GM21737 (cell line): ENCODE results near the gene ADAMTSL2.

Source experiments
- ATAC-seq: cut with Tn5 transposase; IDR thresholded peaks from one replicate; pipeline ENCODE4 v1.9.1; 2021; ENCODE audit warnings: mild to moderate bottlenecking, moderate library complexity; ENCODE audit not compliant: unreplicated experiment

Gene ADAMTSL2

DNA sequence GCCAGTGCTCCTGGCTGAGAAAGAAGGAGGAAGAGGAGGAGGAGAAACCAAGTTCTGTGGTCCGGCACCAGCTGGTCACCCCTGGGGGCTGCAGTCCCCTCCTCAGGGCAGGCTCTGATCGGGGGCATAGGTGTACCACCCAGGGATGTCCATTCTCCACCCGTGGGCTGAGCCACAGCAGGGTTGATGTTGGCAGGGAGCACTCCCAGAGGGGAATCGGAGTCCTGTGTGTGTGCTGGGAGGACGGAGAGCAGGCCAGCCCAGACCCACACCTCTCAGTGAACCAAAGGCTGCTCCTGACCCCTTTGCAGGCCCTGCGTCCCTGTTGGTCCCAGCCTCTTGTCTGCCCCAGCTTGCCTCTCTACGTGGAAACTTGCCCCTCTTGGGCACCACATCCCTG, 4.6 kb upstream of the ADAMTSL2 start:
- ATAC-seq, result no peak

DNA sequence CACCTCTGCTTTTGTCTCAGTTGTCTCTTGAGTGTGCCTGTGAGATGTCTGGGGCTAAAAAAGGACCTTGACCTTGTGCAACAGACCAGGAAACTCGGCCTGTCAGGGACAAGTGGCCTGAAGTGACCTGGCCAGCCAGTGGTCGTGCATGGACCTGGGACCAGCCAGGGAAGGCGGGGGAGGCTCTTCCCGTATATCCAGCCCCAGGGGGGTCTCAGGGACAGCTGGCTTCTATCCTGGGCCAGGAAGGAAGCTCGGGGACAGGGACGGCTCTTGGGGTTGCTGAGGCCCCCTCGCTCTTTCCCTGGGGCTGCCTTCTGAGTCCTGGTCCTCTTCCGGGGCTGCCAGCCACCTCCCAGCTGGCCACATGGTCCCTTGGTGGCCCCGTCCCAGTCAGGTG, 3.2 kb upstream of the ADAMTSL2 start:
- no peak for ATAC-seq

DNA sequence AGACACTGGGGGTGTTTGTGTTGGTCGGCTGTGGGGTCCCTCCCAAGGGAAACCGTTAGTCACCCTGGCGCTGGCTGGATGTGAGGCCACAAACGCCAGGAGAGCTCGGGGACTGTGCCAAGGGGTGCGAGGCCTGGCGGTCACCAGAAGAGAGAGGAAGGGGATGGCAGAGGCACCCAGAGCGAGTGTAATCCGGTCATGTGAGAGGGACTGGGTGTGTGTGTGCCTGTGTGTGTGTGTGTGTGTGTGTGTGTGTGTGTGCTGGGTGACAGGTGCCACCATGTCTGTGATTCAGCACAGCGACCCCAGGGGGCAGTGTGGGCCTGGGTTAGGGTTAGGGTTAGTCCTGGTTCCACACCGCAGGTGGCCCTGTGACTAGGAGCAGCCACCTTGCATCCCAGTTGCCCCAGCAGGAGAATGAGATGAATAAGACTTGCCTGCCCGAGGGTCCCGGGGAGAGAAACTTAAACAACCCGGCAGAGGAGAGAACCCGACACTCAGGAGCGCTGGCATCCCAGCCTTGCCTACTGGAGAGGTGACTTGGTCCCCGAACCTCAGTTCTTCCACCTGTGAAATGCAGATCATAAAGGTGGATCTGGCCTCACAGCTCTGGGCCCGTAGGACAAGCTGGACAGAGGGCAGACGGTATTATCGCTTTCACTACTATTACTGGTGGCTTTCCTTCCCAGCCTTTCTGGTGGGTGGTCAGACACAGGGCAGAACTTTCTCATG, 1.4 kb upstream of the ADAMTSL2 start:
- no peak for ATAC-seq

DNA sequence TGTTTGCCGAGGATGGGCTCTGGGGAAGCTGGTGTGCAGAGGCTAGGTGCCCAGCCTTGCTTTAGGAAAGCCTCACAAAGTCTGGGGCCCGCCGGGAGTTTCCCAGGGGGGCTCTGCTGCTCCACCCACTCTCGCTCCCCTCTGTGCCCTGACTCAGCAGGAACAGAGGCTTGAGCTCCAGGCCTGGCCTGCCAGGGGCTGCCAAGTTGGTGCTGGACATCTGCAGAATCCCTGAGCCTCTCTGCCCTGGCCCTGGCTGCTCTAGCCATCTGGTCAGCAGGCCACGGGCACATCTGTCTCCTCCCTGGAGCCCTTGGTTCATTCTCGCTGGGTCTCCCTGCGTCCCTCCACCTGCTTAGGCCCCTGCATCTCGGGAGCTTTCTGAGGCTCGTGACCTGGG, 647 bp upstream of the ADAMTSL2 start:
- ATAC-seq, result no peak

DNA sequence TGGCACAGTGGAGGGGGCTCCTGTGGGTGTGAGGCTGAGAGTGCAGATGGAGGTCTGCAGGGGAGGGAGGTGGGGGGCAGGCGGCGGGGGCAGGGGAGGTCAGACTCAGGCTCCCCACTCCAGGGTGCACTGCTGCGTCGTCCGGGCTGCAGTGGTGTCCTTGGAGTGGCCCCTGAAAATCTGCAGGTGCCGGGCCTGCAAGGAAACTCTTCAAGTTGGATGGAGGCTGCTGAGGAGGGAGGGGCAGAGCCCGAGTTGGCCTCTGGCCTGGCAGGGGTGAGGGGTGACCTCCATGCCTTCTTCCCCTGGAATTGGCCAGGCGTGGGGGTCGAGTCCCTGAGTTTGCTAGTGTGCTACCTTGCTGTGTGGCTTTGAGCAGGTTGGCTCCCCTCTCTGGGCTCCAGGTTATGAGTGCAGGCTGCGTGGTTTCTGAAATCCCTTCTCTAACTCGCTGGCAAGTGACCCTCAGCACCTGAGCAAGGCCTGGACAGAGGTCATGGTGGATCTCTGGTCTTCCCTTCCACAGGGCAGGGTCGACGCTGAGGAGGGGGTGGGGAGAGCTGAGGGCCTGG, 888 bp downstream of the ADAMTSL2 start:
- no peak for ATAC-seq

DNA sequence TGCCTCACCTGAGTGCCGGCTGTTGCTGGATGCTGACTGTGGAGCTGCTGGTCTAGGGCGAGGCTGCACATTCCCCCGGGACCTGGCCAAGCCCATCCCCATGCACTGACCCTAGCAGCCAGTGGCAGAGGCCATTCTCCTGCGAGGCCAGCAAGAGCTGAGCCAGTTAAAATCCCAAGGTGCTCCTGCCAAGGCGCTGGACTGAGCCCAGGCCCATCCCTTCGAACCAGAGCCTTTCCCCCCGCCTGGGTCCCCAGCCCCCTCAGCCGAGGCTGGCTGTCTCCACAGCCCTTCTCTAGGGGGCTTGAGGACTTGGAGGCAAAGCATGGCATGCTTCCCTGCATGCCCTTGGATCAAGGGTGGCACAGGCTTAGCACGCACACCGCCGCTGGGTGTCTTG, 1.6 kb downstream of the ADAMTSL2 start:
- ATAC-seq, result no peak

DNA sequence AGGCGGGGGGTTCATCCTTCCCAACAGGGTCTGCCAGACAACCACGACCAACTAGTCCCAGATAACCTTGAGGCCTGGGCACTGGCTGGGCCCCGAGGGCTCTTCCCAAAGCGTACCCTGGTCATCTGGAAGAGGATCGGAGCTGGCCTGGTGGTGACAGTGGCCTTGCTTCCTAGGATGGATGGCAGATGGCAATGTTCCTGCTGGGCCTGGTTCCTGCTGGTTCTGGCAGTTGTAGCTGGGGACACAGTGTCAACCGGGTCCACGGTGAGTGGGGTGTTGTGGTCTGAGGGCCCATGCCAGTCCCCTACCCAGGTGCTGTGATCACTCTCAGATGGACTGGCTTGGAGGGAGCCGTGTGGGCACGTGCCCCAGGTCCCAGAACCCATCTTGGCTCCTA, 2.0 kb downstream of the ADAMTSL2 start:
- ATAC-seq, result no peak

DNA sequence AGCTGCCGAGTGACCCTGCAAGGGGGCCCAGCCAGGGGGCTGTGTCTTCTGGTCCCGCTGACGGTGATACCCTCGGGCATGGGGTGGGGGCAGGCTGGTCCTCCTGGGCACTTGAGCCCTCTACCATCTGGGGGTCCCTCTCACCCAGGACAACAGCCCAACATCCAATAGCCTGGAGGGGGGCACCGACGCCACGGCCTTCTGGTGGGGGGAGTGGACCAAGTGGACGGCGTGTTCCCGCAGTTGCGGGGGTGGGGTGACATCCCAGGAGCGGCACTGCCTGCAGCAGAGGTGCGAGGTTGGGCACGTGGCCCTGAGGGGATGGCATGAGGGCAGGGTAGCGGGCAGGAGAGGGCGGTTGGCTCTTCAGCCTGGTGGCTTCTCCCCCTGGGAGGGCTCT, 2.8 kb downstream of the ADAMTSL2 start:
- ATAC-seq, result no peak

DNA sequence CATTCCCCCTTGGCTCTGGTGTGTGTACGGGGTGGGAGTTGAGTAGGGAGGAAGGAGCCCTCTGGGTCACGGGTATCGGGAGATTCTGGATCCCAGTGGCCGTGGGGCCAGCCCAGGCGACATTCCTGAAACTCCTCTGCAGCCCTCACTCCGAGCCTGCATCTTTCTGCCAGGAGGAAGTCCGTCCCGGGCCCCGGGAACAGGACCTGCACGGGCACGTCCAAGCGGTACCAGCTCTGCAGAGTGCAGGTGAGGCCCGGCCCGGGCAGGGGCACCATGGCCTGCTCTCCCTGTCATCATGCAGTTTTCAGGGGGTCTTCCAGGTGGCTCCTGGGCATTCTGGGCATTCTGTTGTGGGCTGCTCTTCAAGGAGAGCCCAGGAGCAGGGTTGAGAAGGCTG, 3.7 kb downstream of the ADAMTSL2 start:
- ATAC-seq, result no peak

DNA sequence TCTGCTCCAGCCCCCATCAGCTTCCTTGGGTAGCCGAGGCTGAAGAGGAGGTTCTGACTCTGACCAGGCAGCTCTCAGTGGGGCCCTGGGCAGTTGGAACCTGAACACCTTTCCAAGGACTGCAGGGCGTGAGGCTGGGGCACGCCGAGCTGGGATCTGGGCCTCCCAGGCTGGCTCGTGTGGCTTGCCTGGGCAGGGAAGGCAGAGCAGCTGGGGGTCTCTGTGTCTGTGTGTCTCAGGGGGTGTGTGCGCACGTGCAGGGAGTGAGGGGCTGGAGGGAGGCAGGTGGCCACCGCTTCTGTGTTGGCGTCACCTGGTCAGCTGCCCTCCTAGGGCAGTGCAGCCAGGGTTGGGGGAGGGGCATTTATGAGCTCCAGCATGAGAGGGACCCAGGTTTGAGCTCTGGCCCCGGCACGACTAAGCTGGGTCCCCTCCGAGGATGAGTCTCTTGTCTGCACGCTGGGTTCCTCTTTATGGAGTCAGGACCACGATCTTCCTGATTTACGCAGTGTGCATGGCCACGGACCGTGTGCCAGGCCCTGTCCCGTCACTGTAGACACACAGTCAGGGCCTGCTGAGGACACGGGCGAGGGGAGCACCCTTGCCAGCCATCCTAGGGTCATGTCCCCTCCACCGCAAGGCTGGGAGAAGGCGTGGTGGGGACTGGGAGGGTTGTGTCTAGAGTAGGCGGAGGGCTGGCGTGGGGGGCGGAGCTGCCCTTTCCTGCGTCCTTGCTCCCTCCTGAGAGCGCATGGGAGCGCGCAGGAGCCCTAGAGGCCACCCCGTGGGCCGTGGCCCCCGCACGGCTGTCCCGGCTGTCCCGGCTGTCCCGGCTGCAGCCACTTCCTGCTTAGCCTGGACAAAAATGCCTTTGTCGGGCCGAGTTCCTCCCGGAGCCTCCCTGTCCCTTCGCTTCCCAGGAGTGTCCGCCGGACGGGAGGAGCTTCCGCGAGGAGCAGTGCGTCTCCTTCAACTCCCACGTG, 4.6 kb downstream of the ADAMTSL2 start:
- no peak for ATAC-seq

DNA sequence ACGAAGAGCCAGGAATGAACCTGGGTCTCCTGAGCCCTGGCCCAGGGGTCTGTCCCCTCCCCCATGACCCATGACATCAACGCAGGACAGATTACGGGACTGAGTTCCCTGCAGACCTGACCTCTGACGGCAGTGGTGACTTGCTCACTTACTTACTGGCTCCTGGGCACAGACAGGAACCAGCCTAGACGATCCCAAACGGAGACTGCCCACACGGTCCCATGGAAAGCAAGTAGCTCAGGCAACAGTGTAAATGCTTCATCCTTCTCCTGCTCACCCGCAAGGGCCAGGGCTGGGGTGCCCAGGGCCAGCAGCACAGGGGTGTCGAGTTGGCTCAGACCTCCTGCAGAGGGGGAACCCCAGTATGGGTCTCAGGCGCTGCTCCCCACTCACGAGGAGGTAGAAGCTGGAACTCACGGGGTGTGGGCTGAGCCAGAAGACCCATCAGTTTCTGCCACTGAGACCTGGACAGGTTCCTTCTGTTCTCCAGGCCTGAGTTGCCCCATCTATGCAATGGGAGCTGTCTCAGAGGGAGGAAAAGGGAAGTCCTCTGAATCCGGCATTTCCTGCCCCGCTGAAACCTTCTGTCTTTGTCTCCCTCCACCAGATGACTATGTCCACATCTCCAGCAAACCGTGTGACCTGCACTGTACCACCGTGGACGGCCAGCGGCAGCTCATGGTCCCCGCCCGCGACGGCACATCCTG, 5.6 kb downstream of the ADAMTSL2 start:
- no peak for ATAC-seq

DNA sequence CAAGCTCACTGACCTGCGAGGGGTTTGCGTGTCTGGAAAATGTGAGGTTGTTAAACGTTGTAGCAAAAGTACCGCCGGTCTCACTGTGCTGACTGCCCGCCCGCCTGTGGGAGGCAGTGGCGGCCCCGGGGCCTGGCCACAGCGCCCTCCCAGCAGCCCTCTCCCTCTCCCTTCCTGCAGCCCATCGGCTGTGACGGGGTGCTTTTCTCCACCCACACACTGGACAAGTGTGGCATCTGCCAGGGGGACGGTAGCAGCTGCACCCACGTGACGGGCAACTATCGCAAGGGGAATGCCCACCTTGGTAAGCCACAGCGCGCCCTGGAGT, 6.2 kb downstream of the ADAMTSL2 start:
- no peak for ATAC-seq

DNA sequence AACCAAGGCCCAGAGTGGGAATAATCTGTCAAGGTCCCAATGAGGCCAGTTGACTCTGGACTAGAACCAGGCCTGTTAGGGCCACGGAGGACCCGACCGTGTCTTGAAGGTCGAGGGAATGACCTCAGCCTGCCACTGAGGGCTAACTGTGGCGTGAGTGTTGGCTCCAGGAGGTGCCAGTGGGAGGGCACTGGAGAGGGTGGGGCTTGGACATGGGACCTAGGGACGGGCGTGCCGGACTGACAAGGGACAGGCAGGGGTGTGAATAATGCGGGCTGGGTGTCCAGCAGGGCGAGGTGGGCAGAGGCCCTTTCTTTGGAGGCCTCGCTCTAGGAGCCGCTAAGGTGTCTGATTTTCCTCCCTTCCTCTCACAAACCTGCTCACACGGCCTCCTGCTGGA, 7.5 kb downstream of the ADAMTSL2 start:
- ATAC-seq, result no peak

DNA sequence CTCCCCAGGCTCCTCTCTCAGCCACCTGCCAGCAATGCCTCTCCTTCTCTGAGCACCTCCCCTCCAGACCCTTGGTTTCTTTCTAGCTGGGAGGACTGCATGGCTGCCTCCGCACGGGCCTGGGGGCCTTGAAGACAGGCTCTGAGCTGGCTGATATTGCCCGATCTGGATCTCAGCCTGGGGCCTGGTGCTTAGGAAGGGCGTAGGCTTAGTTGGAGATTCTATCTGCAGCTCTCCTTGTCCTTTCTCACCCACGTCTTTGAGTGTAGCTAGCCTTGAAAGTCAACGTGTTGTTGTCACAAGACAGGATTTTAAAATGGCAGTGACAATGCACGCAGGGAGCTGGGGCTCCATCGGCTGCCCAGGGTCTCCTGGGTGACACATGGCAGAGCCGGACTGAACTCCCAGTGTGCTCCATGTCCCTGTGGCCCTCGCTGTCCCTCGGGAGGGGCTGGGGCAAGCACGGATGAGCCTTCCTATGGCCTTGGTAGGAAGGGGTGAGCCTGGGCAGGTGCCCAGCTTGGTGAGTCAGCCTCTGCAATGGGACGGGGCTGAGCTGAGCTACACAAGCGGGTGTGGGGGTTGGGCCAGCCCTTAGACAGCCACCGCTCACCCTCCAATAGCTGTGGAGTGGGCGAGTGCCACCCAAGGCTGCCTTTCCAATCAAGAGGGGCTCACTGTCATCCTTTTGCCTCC, 9.4 kb downstream of the ADAMTSL2 start:
- no peak for ATAC-seq

DNA sequence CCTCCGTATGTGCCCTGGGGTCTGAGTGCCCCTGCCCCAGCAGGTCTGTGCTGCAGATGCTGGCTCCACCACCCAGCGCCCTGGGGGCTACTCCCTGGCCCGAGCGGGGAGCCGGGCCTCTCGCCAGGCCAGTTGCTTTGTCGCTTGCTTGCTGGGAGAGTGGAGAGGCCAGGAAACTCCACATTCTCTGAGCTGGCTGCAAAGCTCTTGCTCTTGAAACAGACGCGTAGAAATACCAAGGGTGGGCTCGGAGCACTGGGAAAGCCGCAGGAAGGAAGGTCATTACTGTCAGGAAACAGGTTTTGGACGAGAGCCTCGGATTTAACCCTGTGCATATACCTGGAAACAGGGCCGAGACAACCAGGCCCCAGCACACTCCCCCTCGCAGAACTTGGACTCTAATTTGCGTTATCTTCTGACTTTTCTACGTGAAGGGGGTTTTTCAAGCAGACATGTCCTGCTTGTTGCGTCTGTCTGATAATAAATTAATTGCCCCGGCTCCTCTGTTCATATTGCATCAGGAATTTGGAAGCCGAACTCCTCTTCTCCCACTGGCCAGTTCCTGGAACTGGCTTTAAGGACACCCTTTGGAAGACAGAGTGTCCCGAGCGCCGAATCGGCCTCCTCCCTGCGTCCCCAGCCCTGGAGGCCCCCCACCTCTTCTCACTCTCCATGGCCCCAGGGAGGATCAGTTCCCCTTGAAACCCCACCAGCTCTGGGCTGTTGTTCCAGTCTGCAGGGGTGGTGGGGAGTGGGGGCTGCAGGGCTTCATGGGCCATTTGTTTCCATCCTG, 11.2 kb downstream of the ADAMTSL2 start:
- ATAC-seq, result no peak

DNA sequence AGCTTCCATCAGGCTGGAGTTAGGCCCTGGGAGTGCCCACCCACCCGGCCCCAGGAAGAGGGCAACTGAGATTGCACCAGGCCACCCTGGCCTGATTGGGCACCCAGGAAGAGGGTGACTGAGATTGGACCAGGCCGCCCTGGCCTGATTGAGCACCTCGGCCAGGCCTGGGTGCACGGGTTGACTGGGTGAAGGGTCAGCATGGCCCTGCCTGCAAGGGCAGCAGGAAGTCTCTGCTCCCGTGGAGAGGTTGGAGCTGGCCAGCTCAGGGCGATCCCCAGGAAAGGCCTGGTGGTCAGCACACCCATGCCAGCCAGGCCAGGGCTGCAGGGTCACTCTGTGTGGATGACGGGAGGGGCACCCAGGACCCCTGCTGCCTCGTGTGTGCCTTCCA, 11.8 kb downstream of the ADAMTSL2 start:
- ATAC-seq, result no peak

DNA sequence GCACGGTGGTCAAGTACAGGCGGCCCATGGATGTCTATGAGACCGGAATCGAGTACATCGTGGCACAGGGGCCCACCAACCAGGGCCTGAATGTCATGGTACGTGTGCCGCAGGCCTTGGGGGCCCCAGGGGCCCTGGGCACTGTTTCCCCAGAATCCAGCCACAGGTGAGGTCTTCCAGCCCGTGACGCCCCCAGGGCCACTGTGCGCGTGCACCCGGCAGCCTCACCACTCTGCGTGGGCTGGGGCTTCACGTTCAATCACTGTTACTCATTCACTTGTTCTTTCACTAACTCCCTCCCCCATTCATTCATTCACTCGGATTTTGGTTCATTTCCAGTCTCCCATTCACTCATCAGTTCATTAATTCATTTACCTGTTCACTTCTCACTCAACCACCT, 12.6 kb downstream of the ADAMTSL2 start:
- ATAC-seq, result no peak

DNA sequence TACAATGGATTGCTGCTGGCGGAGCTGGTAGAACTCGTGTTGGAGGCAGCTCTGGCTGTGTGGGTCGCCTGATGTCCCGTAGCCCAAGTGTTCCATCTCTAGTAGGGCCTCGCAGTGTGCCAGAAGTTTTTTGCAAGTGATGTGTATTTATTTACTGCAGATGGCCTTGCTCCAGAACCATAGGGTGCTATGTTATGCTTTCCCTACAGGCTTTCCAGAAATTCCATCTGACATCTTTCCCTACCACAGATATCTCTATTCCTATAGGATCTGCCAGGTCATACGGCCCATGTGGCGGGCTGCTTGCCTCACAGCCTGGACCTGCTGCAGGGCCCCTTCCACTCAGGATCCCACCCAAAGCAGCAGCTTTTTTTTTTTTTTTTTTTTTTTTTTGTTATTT, 16.9 kb downstream of the ADAMTSL2 start:
- ATAC-seq, result no peak

DNA sequence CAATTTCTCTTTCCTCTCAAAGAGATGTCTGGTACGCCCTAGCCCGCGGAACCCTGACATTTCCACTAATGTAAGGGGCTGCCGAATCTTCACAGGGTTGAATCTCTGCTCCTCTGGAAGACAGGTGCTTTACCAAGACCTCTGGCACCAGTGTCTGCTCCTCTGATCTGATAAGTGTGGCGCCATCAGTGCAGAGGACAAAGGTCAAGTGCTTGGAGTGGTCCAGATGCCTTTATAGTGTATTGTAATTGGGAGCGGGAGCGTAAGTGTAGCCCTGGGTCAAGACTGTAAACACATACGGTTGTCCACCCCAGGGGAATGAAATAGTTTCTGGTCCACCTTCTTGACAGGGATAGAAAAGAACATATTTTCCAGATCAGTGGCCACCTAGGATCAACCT, 17.7 kb downstream of the ADAMTSL2 start:
- no peak for ATAC-seq

DNA sequence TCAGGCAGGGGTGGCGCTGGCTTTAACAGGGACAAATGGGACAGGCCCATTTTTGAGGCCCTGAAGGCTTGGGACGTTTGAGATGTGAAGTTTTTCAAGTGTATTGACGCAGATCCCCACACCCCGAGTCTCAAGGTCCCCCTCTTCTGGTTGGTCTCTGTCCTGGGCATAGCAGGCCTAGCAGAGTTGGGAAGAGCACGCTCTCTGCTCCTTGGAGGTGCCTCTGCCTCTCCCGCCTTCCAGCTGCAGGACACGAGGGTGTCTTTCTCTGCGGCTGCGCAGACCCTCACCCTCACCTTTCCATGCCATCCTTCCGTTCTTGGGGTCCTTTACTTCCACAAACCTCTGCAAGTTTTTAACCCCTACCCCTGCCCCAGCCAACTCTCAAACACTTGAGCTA, 18.6 kb downstream of the ADAMTSL2 start:
- ATAC-seq, result no peak
